ENCODE results near the gene TP63. TPM values are rescaled to one million over a fixed set of nuclear protein-coding genes. Genes with fewer than 3 reads are reported as not detected.
"Not testable (repeated sequence)": the region's sequence is repeated elsewhere in the genome, so short reads cannot be mapped to it uniquely, and the experiment has no call there.

The TP63 gene
- total and polyA plus RNA-seq, 7 experiments from 2014 or later = 0.11 to 0.97 (median 0.20) TPM; not detected in 4

GRCh38 chr3:189588475-189589178 lies 42.6 kb upstream of the TP63 start:
- intact Hi-C loops (cut with micrococcal nuclease) = no loop called here
- H3K9me3 ChIP-seq (ENCODE audit: control insufficient read depth in 2 of 3, low read length in 3 of 3) = no peaks in the 10 kb centered on the region
- peaks cover 0 to 5% (median 0%) of the 10 kb centered on the region in 5 donors for H3K27me3 Mint-ChIP-seq

GRCh38 chr3:189589179-189589569 lies 42.0 kb upstream of the TP63 start:
- POLR2A ChIA-PET = no interaction called here
- Histone ChIP-seq H3K36me3 (ENCODE audit: control insufficient read depth in 2 of 3, insufficient read depth in 3 of 3, low read length in 3 of 3) (no peaks in the 10 kb centered on the region), H3K27ac (ENCODE audit: low read depth, low read length) (no peak overlapping the region), H3K27me3 (ENCODE audit: control insufficient read depth in 2 of 2, insufficient read depth in 2 of 2, low read length in 2 of 2) (no peaks in the 10 kb centered on the region), H3K4me1 (ENCODE audit: control insufficient read depth in 2 of 2, insufficient read depth in 2 of 2, low read length in 2 of 2) (no peaks in the 10 kb centered on the region), H3K4me3 (ENCODE audit: low read length) (no peak overlapping the region), H3K9me3 (ENCODE audit: control insufficient read depth in 2 of 3, low read length in 3 of 3) (no peaks in the 10 kb centered on the region)
- intact Hi-C loops (cut with micrococcal nuclease) = no loop called here
- CTCF ChIA-PET = no interaction called here
- H3K27me3 Mint-ChIP-seq = peaks cover 0 to 5% (median 0%) of the 10 kb centered on the region in 5 donors
- DNase-seq = no peak
- no peak overlapping the region for H3K4me3 Mint-ChIP-seq
- H3K27ac Mint-ChIP-seq = no peak overlapping the region
- no peak for ATAC-seq
- peaks cover 0 to 18% (median 5%) of the 10 kb centered on the region in 11 donors for H3K9me3 Mint-ChIP-seq
- H3K36me3 Mint-ChIP-seq = peaks cover 0 to 4% (median 0%) of the 10 kb centered on the region in 5 donors
- peaks cover 0 to 6% (median 0%) of the 10 kb centered on the region in 7 donors for H3K4me1 Mint-ChIP-seq

More at GRCh38 chr3:189588475-189589178, 42.6 kb upstream of the TP63 start:
- no peaks in the 10 kb centered on the region for H3K27me3 ChIP-seq (ENCODE audit: control insufficient read depth in 2 of 2, insufficient read depth in 2 of 2, low read length in 2 of 2)
- POLR2A ChIA-PET = no interaction called here
- peaks cover 0 to 6% (median 0%) of the 10 kb centered on the region in 7 donors for H3K4me1 Mint-ChIP-seq
- no peak for DNase-seq
- no peak for ATAC-seq
- H3K4me3 ChIP-seq (ENCODE audit: low read length) = no peak overlapping the region
- H3K27ac ChIP-seq (ENCODE audit: low read depth, low read length) = no peak overlapping the region
- peaks cover 0 to 18% (median 5%) of the 10 kb centered on the region in 11 donors for H3K9me3 Mint-ChIP-seq
- no peak overlapping the region for H3K27ac Mint-ChIP-seq
- CTCF ChIA-PET = no interaction called here
- H3K4me1 ChIP-seq (ENCODE audit: control insufficient read depth in 2 of 2, insufficient read depth in 2 of 2, low read length in 2 of 2) = no peaks in the 10 kb centered on the region
- H3K36me3 ChIP-seq (ENCODE audit: control insufficient read depth in 2 of 3, insufficient read depth in 3 of 3, low read length in 3 of 3) = no peaks in the 10 kb centered on the region
- H3K36me3 Mint-ChIP-seq = peaks cover 0 to 4% (median 0%) of the 10 kb centered on the region in 5 donors
- no peak overlapping the region for H3K4me3 Mint-ChIP-seq

DNA sequence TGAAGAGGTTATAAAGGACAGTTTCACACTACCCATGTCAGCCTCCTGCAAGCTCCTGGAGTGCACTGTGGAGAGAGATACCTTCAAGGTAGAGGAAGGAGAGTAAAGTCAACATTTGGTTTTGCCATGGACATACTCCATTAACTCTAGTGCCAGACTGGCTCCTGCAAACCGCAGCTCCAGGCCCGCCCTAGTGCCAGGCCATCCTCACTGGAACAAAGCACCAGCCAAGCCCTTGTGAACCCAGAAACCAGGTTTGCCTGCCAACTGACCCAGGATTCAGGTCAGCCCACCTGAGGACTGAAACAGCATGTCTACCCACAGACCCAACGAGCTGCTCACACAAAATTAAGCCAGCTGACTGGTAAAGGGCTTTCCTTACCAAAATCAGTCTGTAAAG lies 41.0 kb upstream of the TP63 start:
- intact Hi-C loops (cut with micrococcal nuclease) = no loop called here
- DNase-seq = no peak
- peaks cover 0 to 4% (median 0%) of the 10 kb centered on the region in 5 donors for H3K36me3 Mint-ChIP-seq
- no peak overlapping the region for H3K27ac Mint-ChIP-seq
- Histone ChIP-seq H3K9me3 (ENCODE audit: control insufficient read depth in 2 of 3, low read length in 3 of 3) (no peaks in the 10 kb centered on the region), H3K4me3 (ENCODE audit: low read length) (no peak overlapping the region), H3K27me3 (ENCODE audit: control insufficient read depth in 2 of 2, insufficient read depth in 2 of 2, low read length in 2 of 2) (no peaks in the 10 kb centered on the region), H3K27ac (ENCODE audit: low read depth, low read length) (no peak overlapping the region), H3K4me1 (ENCODE audit: control insufficient read depth in 2 of 2, insufficient read depth in 2 of 2, low read length in 2 of 2) (no peaks in the 10 kb centered on the region), H3K36me3 (ENCODE audit: control insufficient read depth in 2 of 3, insufficient read depth in 3 of 3, low read length in 3 of 3) (no peaks in the 10 kb centered on the region)
- ChIA-PET POLR2A (no interaction called here), CTCF (no interaction called here)
- peaks cover 0 to 18% (median 5%) of the 10 kb centered on the region in 11 donors for H3K9me3 Mint-ChIP-seq
- H3K4me1 Mint-ChIP-seq = peaks cover 0 to 4% (median 0%) of the 10 kb centered on the region in 7 donors
- H3K4me3 Mint-ChIP-seq = no peak overlapping the region
- no peak for ATAC-seq
- H3K27me3 Mint-ChIP-seq = peaks cover 0 to under 1% (median 0%) of the 10 kb centered on the region in 5 donors

- ChIA-PET POLR2A (no interaction called here), CTCF (no interaction called here)
- Histone ChIP-seq H3K9me3 (ENCODE audit: control insufficient read depth in 2 of 3, low read length in 3 of 3) (no peaks in the 10 kb centered on the region), H3K27me3 (ENCODE audit: control insufficient read depth in 2 of 2, insufficient read depth in 2 of 2, low read length in 2 of 2) (no peaks in the 10 kb centered on the region), H3K36me3 (ENCODE audit: control insufficient read depth in 2 of 3, insufficient read depth in 3 of 3, low read length in 3 of 3) (no peaks in the 10 kb centered on the region), H3K27ac (ENCODE audit: low read depth, low read length) (no peak overlapping the region), H3K4me3 (ENCODE audit: low read length) (no peak overlapping the region), H3K4me1 (ENCODE audit: control insufficient read depth in 2 of 2, insufficient read depth in 2 of 2, low read length in 2 of 2) (no peaks in the 10 kb centered on the region)
- intact Hi-C loops (cut with micrococcal nuclease) = no loop called here
- H3K4me3 Mint-ChIP-seq = no peak overlapping the region
- no peak overlapping the region for H3K27ac Mint-ChIP-seq
- no peak for ATAC-seq
- H3K36me3 Mint-ChIP-seq = peaks cover 0 to 4% (median 0%) of the 10 kb centered on the region in 5 donors
- H3K27me3 Mint-ChIP-seq = no peaks in the 10 kb centered on the region
- no peak for DNase-seq
- peaks cover 0 to 1% (median 0%) of the 10 kb centered on the region in 7 donors for H3K4me1 Mint-ChIP-seq
- peaks cover 0 to 18% (median 5%) of the 10 kb centered on the region in 11 donors for H3K9me3 Mint-ChIP-seq
Observed at GRCh38 chr3:189593581-189593980, 37.6 kb upstream of the TP63 start.

DNA sequence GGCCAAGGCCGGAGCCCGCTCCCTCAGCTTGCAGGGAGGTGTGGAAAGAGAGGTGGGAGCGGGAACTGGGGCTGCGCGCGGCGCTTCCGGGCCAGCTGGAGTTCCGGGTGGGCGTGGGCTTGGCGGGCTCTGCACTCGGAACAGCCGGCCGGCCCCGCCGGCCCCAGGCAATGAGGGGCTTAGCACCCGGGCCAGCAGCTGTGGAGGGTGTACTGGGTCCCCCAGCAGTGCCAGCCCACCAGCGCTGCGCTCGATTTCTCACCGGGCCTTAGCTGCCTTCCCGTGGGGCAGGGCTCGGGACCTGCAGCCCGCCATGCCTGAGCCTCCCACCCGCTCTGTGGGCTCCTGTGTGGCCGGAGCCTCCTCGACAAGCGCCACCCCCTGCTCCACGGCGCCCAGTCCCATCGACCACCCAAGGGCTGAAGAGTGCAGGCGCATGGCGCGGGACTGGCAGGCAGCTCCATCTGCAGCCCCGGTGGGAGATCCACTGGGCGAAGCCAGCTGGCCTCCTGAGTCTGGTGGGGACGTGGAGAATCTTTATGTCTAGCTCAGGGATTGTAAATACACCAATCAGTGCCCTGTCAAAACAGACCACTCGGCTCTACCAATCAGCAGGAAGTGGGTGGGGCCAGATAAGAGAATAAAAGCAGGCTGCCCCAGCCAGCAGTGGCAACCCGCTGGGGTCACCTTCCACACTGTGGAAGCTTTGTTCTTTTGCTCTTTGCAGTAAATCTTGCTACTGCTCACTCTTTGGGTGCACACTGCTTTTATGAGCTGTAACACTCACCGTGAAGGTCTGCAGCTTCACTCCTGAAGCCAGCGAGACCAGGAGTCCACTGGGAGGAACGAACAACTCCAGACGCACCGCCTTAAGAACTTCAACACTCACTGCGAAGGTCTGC lies 34.9 kb upstream of the TP63 start:
- CTCF ChIA-PET = interaction anchor here (0.8 kb wide), 1 partner anchor 324 kb away, joined by 3 read pairs; no protein-coding TSS in a partner anchor
- Mint-ChIP-seq H3K27ac (peak overlapping the region in 1 of 9 donors; percentile 70), H3K9me3 (peaks cover 0 to 13% (median 3%) of the 10 kb centered on the region in 11 donors)
- H3K9me3 ChIP-seq (ENCODE audit: control insufficient read depth in 2 of 3, low read length in 3 of 3); H3K27me3 Mint-ChIP-seq; H3K36me3 Mint-ChIP-seq; intact Hi-C loops (cut with micrococcal nuclease); H3K4me1 ChIP-seq (ENCODE audit: control insufficient read depth in 2 of 2, insufficient read depth in 2 of 2, low read length in 2 of 2); H3K4me3 ChIP-seq (ENCODE audit: low read length); H3K27me3 ChIP-seq (ENCODE audit: control insufficient read depth in 2 of 2, insufficient read depth in 2 of 2, low read length in 2 of 2); POLR2A ChIA-PET; H3K4me3 Mint-ChIP-seq; H3K4me1 Mint-ChIP-seq; H3K27ac ChIP-seq (ENCODE audit: low read depth, low read length); ATAC-seq; H3K36me3 ChIP-seq (ENCODE audit: control insufficient read depth in 2 of 3, insufficient read depth in 3 of 3, low read length in 3 of 3); DNase-seq: not testable (repeated sequence)

DNA sequence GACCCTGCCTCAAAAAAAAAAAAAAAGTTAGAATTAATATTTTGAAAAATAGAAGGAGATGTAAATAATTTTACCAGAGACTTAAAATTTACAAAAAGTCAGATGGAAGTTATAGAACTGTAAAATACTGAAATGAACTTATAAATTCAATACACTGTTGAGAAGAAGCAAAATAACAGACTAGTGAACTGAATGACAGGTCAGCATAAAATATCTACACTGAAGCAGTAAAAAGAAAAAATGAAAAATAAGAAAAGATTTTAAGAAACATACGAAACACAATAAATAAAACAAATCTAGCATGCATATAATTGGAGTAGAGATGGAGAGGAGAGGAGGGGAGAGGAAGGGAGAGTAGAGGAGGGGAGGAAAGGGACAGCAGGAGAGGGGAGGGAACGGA lies 33.3 kb upstream of the TP63 start:
- H3K9me3 Mint-ChIP-seq = peaks cover 0 to 2% (median 0%) of the 10 kb centered on the region in 11 donors
- H3K4me1 Mint-ChIP-seq = peaks cover 0 to 9% (median 5%) of the 10 kb centered on the region in 7 donors
- Histone ChIP-seq H3K4me1 (ENCODE audit: control insufficient read depth in 2 of 2, insufficient read depth in 2 of 2, low read length in 2 of 2) (no peaks in the 10 kb centered on the region), H3K27ac (ENCODE audit: low read depth, low read length) (no peak overlapping the region), H3K4me3 (ENCODE audit: low read length) (no peak overlapping the region), H3K27me3 (ENCODE audit: control insufficient read depth in 2 of 2, insufficient read depth in 2 of 2, low read length in 2 of 2) (no peaks in the 10 kb centered on the region), H3K36me3 (ENCODE audit: control insufficient read depth in 2 of 3, insufficient read depth in 3 of 3, low read length in 3 of 3) (no peaks in the 10 kb centered on the region), H3K9me3 (ENCODE audit: control insufficient read depth in 2 of 3, low read length in 3 of 3) (no peaks in the 10 kb centered on the region)
- H3K4me3 Mint-ChIP-seq = no peak overlapping the region
- ATAC-seq (no peak), DNase-seq (no peak)
- no peaks in the 10 kb centered on the region for H3K27me3 Mint-ChIP-seq
- ChIA-PET POLR2A (no interaction called here), CTCF (no interaction called here)
- intact Hi-C loops (cut with micrococcal nuclease) = no loop called here
- no peak overlapping the region for H3K27ac Mint-ChIP-seq
- H3K36me3 Mint-ChIP-seq = no peaks in the 10 kb centered on the region
